Measurements from ENCODE around the gene FNDC3B. TPM values are rescaled to one million over a fixed set of nuclear protein-coding genes. Genes with fewer than 3 reads are reported as not detected.

Gene FNDC3B
- polyA plus RNA-seq, 2 of the 4 experiments (the other 2 are of a cell fraction), result 29.5 to 33.6 TPM

DNA sequence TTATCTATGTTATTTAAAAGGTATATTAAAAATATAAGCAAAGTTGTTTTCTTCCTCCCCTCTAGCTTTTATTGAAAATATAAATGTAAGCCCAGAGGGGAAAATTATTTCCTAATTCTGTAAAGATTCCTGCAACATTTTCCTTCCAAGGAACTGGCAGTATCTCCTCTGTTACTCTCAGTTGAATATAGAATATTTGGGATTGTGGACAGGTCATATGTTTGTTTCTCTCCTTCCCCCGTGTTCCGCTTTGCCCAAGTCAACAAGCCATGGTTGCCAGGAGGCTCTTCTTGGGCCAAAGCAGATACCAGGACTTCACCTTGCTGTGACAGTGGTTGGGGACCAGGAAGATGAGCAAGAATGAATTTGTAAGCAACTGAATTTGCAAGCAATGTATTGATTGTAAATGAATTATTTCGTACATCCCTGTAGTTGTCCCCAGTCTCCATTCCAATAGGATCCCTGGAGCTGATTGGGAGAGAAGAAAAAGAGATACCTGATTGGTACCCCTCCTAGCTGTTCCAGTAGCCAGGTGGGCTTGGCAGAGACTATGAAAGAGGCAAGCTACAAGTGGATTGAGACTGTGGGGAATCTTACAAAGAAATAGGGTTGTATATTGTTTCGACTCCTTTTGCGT, 130.8 kb downstream of the FNDC3B start:
- H3K27ac ChIP-seq, result peak overlapping the region; percentile 87 to 92
- FAIRE-seq, result no peak
- H3K9me3 ChIP-seq, result no peaks in the 10 kb centered on the region
- peak overlapping the region; percentile 72 for H3K4me2 ChIP-seq
- ChIA-PET POLR2A (interaction anchor here (0.9 kb wide), 1 partner anchor 108 kb away, joined by 3 read pairs; no protein-coding TSS in a partner anchor), CTCF (interaction anchor here (0.9 to 2.6 kb wide), 6 partner anchors 11 to 46 kb away, joined by 3 to 10 read pairs (median 6); no protein-coding TSS in a partner anchor)
- no peak for DNase-seq (ENCODE audit: low read depth in 1 of 2, low spot score in 1 of 2)
- H3K4me3 ChIP-seq, result no peak overlapping the region; the same call in 2 of the 3 replicates
- ATAC-seq, result no peak
- H3K4me1 ChIP-seq, result peaks cover 95% of the 10 kb centered on the region
- 80% methylated on average over 5 of the region's 5 CpGs for WGBS (ENCODE audit: missing lambda C conversion rate)
- TF ChIP-seq MAFK (IDR thresholded peaks at IDR 0.05; ENCODE audit: partially characterized antibody) (no peak), HOXB13 (CRISPR knock-in tag; IDR thresholded peaks at IDR 0.05; ENCODE audit: low read depth) (0 out of 2 replicates have a peak, but pooled peaks have one; percentile 33)

DNA sequence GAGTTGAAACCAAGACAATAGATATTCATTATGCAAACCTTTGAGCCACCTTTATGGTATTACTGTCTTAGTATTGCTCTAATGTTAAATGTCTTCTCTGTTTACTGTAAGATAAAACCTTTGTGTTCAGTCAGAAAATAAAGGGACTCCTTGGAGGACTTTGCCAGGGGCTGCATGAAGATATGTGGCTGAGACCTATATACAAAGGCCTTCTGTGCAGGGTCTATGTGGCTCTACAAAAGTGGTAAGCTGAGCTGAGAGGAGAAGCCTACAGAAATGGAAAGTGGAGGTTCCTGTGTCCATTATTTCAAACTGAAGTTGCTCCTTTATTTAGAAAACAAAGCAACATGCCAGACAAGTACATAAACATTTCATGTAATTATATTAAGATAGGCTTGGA, 131.5 kb downstream of the FNDC3B start:
- no peak for TF ChIP-seq CHD2 (IDR thresholded peaks at IDR 0.05; ENCODE audit: low read length, partially characterized antibody)
- no peak for TF ChIP-seq RFX5 (IDR thresholded peaks at IDR 0.05)
- no peak for TF ChIP-seq ESRRA (IDR thresholded peaks at IDR 0.05; ENCODE audit: borderline replicate concordance, low read length)
- TF ChIP-seq HOXB13 (CRISPR knock-in tag; IDR thresholded peaks at IDR 0.05; ENCODE audit: low read depth), result no peak
- no peak for TF ChIP-seq ZNF302 (CRISPR knock-in tag; IDR thresholded peaks at IDR 0.05)
- TF ChIP-seq, protein P1, sequence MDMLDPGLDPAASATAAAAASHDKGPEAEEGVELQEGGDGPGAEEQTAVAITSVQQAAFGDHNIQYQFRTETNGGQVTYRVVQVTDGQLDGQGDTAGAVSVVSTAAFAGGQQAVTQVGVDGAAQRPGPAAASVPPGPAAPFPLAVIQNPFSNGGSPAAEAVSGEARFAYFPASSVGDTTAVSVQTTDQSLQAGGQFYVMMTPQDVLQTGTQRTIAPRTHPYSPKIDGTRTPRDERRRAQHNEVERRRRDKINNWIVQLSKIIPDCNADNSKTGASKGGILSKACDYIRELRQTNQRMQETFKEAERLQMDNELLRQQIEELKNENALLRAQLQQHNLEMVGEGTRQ (IDR thresholded peaks at IDR 0.05), result no peak
- DNase-seq (ENCODE audit: low read depth in 1 of 2, low spot score in 1 of 2) (no peak), ATAC-seq (no peak), FAIRE-seq (no peak)
- ChIA-PET POLR2A (no interaction called here), CTCF (interaction anchor here (1.5 to 2.6 kb wide), 2 partner anchors 10 to 16 kb away, joined by 3 to 10 read pairs; no protein-coding TSS in a partner anchor)
- H3K4me3 ChIP-seq, result no peak overlapping the region
- no peaks in the 10 kb centered on the region for H3K9me3 ChIP-seq
- H3K4me1 ChIP-seq, result peaks cover 97% of the 10 kb centered on the region
- H3K27ac ChIP-seq, result peak overlapping the region; percentile 87 to 92
- H3K4me2 ChIP-seq, result peak overlapping the region; percentile 72; the same call in 2 of the 3 replicates

DNA sequence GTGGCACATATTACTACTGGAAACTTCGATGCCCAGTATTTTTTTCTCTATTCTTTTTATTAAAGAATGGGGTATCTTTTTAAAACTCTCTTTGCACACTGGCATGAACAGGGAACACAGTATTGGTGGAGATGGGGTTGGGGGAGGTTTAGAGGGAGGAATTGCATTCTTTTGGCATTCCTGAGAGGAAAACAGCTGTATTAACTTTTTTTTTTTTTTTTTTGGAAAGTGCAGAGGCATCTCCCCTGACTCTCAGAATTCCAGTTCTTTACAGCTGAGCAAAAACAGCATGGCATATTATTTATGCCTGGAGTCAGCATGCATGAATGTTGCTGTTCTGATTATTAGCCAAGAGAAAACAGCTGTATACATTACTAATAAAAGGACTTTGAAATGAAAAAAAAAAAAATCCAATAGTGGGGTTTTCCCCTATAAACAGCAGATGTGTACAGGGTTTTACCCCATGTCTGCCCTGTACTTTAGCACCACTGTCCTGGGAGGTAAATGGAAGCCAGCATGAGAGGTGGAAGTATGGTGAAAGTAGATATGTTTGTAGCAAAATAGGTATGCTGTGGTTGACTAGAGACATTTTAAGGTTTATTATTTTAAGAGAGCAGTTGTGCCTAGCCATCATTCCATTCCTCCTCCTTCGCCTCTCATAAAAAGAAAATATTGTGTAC, 132.2 kb downstream of the FNDC3B start:
- TF ChIP-seq, protein P2, sequence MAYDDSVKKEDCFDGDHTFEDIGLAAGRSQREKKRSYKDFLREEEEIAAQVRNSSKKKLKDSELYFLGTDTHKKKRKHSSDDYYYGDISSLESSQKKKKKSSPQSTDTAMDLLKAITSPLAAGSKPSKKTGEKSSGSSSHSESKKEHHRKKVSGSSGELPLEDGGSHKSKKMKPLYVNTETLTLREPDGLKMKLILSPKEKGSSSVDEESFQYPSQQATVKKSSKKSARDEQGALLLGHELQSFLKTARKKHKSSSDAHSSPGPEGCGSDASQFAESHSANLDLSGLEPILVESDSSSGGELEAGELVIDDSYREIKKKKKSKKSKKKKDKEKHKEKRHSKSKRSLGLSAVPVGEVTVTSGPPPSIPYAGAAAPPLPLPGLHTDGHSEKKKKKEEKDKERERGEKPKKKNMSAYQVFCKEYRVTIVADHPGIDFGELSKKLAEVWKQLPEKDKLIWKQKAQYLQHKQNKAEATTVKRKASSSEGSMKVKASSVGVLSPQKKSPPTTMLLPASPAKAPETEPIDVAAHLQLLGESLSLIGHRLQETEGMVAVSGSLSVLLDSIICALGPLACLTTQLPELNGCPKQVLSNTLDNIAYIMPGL (CRISPR knock-in tag; IDR thresholded peaks at IDR 0.05; ENCODE audit: borderline replicate concordance), result no peak
- TF ChIP-seq RCOR1 (IDR thresholded peaks at IDR 0.05; ENCODE audit: low read depth, low read length), result no peak
- no peak for TF ChIP-seq NFE2L2 (conservative IDR thresholded peaks at IDR 0.05; ENCODE audit: low read length)
- TF ChIP-seq CHD2 (IDR thresholded peaks at IDR 0.05; ENCODE audit: low read length, partially characterized antibody), result no peak
- no peak for TF ChIP-seq SREBF2 (IDR thresholded peaks at IDR 0.05)
- no peak for TF ChIP-seq POLR2AphosphoS2 (conservative IDR thresholded peaks at IDR 0.05; ENCODE audit: low read length)
- TF ChIP-seq MAFK (IDR thresholded peaks at IDR 0.05; ENCODE audit: partially characterized antibody), result no peak
- TF ChIP-seq NPAS2 (CRISPR knock-in tag; IDR thresholded peaks at IDR 0.05; ENCODE audit: borderline replicate concordance), result no peak
- no peak for TF ChIP-seq RFX5 (IDR thresholded peaks at IDR 0.05)
- TF ChIP-seq, protein P3, sequence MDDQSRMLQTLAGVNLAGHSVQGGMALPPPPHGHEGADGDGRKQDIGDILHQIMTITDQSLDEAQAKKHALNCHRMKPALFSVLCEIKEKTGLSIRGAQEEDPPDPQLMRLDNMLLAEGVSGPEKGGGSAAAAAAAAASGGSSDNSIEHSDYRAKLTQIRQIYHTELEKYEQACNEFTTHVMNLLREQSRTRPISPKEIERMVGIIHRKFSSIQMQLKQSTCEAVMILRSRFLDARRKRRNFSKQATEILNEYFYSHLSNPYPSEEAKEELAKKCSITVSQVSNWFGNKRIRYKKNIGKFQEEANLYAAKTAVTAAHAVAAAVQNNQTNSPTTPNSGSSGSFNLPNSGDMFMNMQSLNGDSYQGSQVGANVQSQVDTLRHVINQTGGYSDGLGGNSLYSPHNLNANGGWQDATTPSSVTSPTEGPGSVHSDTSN (IDR thresholded peaks at IDR 0.05), result no peak
- no peak for TF ChIP-seq MYC (IDR thresholded peaks at IDR 0.05; ENCODE audit: borderline replicate concordance, low read length)
- 95% methylated on average over 2 of the region's 2 CpGs for WGBS (ENCODE audit: missing lambda C conversion rate)
- ChIA-PET POLR2A (no interaction called here), CTCF (interaction anchor here (1.5 kb wide), 1 partner anchor 9 kb away, joined by 3 read pairs; no protein-coding TSS in a partner anchor)
- FAIRE-seq (no peak), DNase-seq (ENCODE audit: low read depth in 1 of 2, low spot score in 1 of 2) (no peak), ATAC-seq (no peak)
- H3K27ac ChIP-seq, result peak overlapping the region; percentile 87 to 92
- H3K4me2 ChIP-seq, result peak overlapping the region; percentile 72; the same call in 2 of the 3 replicates
- no peaks in the 10 kb centered on the region for H3K9me3 ChIP-seq
- H3K4me1 ChIP-seq, result peaks cover 97% of the 10 kb centered on the region
- no peak overlapping the region for H3K4me3 ChIP-seq

Measured in A549 (cell line).